WERI-Rb-1 (cell line): ENCODE data around the gene IQCF6.
"Not testable (repeated sequence)": the region's sequence is repeated elsewhere in the genome, so short reads cannot be mapped to it uniquely, and the experiment has no call there.

ENCODE experiments used
- DNase-seq: peaks from one replicate; pipeline ENCODE4 v3.0.0-alpha.2; 2020
- H3K27ac ChIP-seq: fragments of 250-450 bp; sonication (Bioruptor Pico); 2 replicates; pipeline ENCODE4 v1.5.1; 2020; ENCODE audit warnings: mild to moderate bottlenecking, moderate library complexity
- H3K27me3 ChIP-seq: fragments of 250-450 bp; sonication (Bioruptor Pico); 2 replicates; pipeline ENCODE4 v1.5.1; 2021; ENCODE audit warnings: mild to moderate bottlenecking, low read depth, moderate library complexity; ENCODE audit not compliant: insufficient read depth, severe bottlenecking
- H3K36me3 ChIP-seq: fragments of 250-450 bp; sonication (Bioruptor Pico); 2 replicates; pipeline ENCODE4 v1.5.1; 2020; ENCODE audit warnings: mild to moderate bottlenecking, moderate library complexity
- H3K4me3 ChIP-seq: 2 replicates; pipeline ENCODE4 v1.5.1; 2011; ENCODE audit warnings: low read depth, mild to moderate bottlenecking, control low read depth, low read length
- H3K9me3 ChIP-seq: fragments of 250-450 bp; sonication (Bioruptor Pico); 2 replicates; pipeline ENCODE4 v1.5.1; 2021; ENCODE audit warnings: mild to moderate bottlenecking, moderate library complexity; ENCODE audit not compliant: severe bottlenecking
- CTCF ChIP-seq: IDR thresholded peaks from 2 replicates; pipeline ENCODE4 v1.5.1; 2011; ENCODE audit warnings: low read depth, mild to moderate bottlenecking, control low read depth, inconsistent platforms, low read length

Gene IQCF6

GRCh38 chr3:51759203-51759602, 19.8 kb downstream of the IQCF6 start:
- DNase-seq = no peak
- no peaks in the 10 kb centered on the region for H3K36me3 ChIP-seq
- no peak overlapping the region for H3K4me3 ChIP-seq
- H3K9me3 ChIP-seq = no peaks in the 10 kb centered on the region
- H3K27ac ChIP-seq = no peak overlapping the region
- no peak for TF ChIP-seq CTCF
- H3K27me3 ChIP-seq = no peaks in the 10 kb centered on the region

- not testable (repeated sequence) for H3K4me3 ChIP-seq, H3K36me3 ChIP-seq, H3K27ac ChIP-seq, DNase-seq, H3K9me3 ChIP-seq, H3K27me3 ChIP-seq
Observed at GRCh38 chr3:51753763-51754750, 25.0 kb downstream of the IQCF6 start.

GRCh38 chr3:51751287-51751686, 27.8 kb downstream of the IQCF6 start:
- no peak overlapping the region for H3K27ac ChIP-seq
- no peaks in the 10 kb centered on the region for H3K36me3 ChIP-seq
- H3K4me3 ChIP-seq = no peak overlapping the region
- DNase-seq = no peak
- peaks cover 3% of the 10 kb centered on the region for H3K9me3 ChIP-seq
- no peaks in the 10 kb centered on the region for H3K27me3 ChIP-seq
- no peak for TF ChIP-seq CTCF

- Histone ChIP-seq H3K4me3 (no peak overlapping the region), H3K27ac (no peak overlapping the region), H3K27me3 (no peaks in the 10 kb centered on the region), H3K36me3 (no peaks in the 10 kb centered on the region), H3K9me3 (peaks cover 3% of the 10 kb centered on the region)
- TF ChIP-seq CTCF = no peak
- no peak for DNase-seq
Observed at GRCh38 chr3:51750878-51751277, 28.2 kb downstream of the IQCF6 start.

- TF ChIP-seq CTCF = no peak
- H3K4me3 ChIP-seq = no peak overlapping the region
- no peak for DNase-seq
- no peak overlapping the region for H3K27ac ChIP-seq
- H3K9me3 ChIP-seq = peaks cover 3% of the 10 kb centered on the region
- H3K27me3 ChIP-seq = no peaks in the 10 kb centered on the region
- no peaks in the 10 kb centered on the region for H3K36me3 ChIP-seq
Observed at GRCh38 chr3:51748327-51748726, 30.7 kb downstream of the IQCF6 start.

- no peak for TF ChIP-seq CTCF
- H3K27ac ChIP-seq = no peak overlapping the region
- H3K27me3 ChIP-seq = no peaks in the 10 kb centered on the region
- no peak overlapping the region for H3K4me3 ChIP-seq
- H3K9me3 ChIP-seq = peaks cover 3% of the 10 kb centered on the region
- no peaks in the 10 kb centered on the region for H3K36me3 ChIP-seq
- DNase-seq = no peak
Observed at GRCh38 chr3:51747840-51748239, 31.2 kb downstream of the IQCF6 start.

- H3K4me3 ChIP-seq, H3K27me3 ChIP-seq, H3K27ac ChIP-seq, H3K9me3 ChIP-seq, DNase-seq, H3K36me3 ChIP-seq: not testable (repeated sequence)
Observed at GRCh38 chr3:51742978-51743377, 36.1 kb downstream of the IQCF6 start.

- DNase-seq, H3K4me3 ChIP-seq, H3K9me3 ChIP-seq, H3K27ac ChIP-seq, H3K27me3 ChIP-seq, H3K36me3 ChIP-seq: not testable (repeated sequence)
Observed at GRCh38 chr3:51742320-51742719, 36.7 kb downstream of the IQCF6 start.
